Chondrocyte (in vitro differentiated cells): ENCODE measurements around the gene PLCH1. TPM values are rescaled to one million over a fixed set of nuclear protein-coding genes. Genes with fewer than 3 reads are reported as not detected.

ENCODE experiments used
- DNase-seq: peaks from one replicate; pipeline ENCODE4 v3.0.0; 2021; ENCODE audit warnings: mixed read lengths, low spot score
- H3K27ac Mint-ChIP-seq: one replicate; pipeline ENCODE4 v1.8.0; 2021; ENCODE audit warnings: mild to moderate bottlenecking, moderate library complexity, mixed read lengths; ENCODE audit not compliant: unreplicated experiment
- H3K27me3 Mint-ChIP-seq: 2 replicates; pipeline ENCODE4 v1.8.0; 2021; ENCODE audit warnings: low read depth, mixed read lengths
- H3K36me3 Mint-ChIP-seq: 2 replicates; pipeline ENCODE4 v1.8.0; 2021; ENCODE audit warnings: low read depth, mixed read lengths
- H3K4me1 Mint-ChIP-seq: 2 replicates; pipeline ENCODE4 v1.8.0; 2021; ENCODE audit warnings: low read depth, mild to moderate bottlenecking, mixed read lengths
- H3K4me3 Mint-ChIP-seq: one replicate; pipeline ENCODE4 v1.8.0; 2021; ENCODE audit warnings: mild to moderate bottlenecking, moderate library complexity, mixed read lengths; ENCODE audit not compliant: unreplicated experiment
- H3K9me3 Mint-ChIP-seq: 2 replicates; pipeline ENCODE4 v1.8.0; 2021; ENCODE audit warnings: low read depth, mixed read lengths
- CTCF ChIP-seq: fragments of 200-600 bp; sonication (generic); IDR thresholded peaks from 2 replicates; pipeline ENCODE4 v1.5.0; 2021; ENCODE audit warnings: antibody characterized with exemption, mild to moderate bottlenecking, moderate library complexity
- total RNA-seq: library from RNA; stranded (reverse); gene quantifications from 3 replicates; pipeline ENCODE4 v1.2.1, GENCODE V29; 2021

PLCH1 gene
- total RNA-seq, 1 donor from 2014 or later = 0.17 TPM

DNA sequence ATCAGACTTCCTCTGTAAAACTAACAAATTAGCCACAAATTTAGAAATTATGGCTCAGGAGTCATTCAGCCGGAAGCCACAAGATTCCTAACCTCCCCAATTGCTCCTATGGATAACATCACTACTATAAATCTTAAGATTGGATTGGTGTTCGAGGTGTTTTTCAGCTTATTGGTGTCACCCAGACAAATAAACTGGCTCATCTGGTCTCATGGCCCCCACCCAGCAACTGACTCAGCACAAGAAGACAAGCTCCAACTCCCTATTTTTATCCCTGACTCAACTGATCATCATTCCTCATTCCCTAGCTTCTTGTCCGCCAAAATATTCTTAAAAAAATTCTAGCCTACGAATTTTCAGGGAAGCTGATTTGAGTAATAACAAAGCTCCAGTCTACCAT is 316.3 kb downstream of the PLCH1 start:
- H3K36me3 Mint-ChIP-seq = no peaks in the 10 kb centered on the region
- TF ChIP-seq CTCF = no peak
- H3K4me1 Mint-ChIP-seq = no peaks in the 10 kb centered on the region
- DNase-seq = no peak
- H3K4me3 Mint-ChIP-seq = no peak overlapping the region
- no peak overlapping the region for H3K27ac Mint-ChIP-seq
- peaks cover 3% of the 10 kb centered on the region for H3K9me3 Mint-ChIP-seq
- H3K27me3 Mint-ChIP-seq = peaks cover under 1% of the 10 kb centered on the region

GRCh38 chr3:155426524-155427230 is 318.2 kb downstream of the PLCH1 start:
- H3K27me3 Mint-ChIP-seq = peaks cover 4% of the 10 kb centered on the region
- H3K4me1 Mint-ChIP-seq = no peaks in the 10 kb centered on the region
- H3K9me3 Mint-ChIP-seq = peaks cover 3% of the 10 kb centered on the region
- TF ChIP-seq CTCF = no peak
- no peaks in the 10 kb centered on the region for H3K36me3 Mint-ChIP-seq
- H3K27ac Mint-ChIP-seq = no peak overlapping the region
- DNase-seq = no peak
- H3K4me3 Mint-ChIP-seq = no peak overlapping the region

GRCh38 chr3:155425396-155425795 is 319.5 kb downstream of the PLCH1 start:
- no peak for DNase-seq
- H3K4me3 Mint-ChIP-seq = no peak overlapping the region
- H3K4me1 Mint-ChIP-seq = peaks cover 4% of the 10 kb centered on the region
- peaks cover 6% of the 10 kb centered on the region for H3K27me3 Mint-ChIP-seq
- H3K27ac Mint-ChIP-seq = no peak overlapping the region
- peaks cover 3% of the 10 kb centered on the region for H3K9me3 Mint-ChIP-seq
- TF ChIP-seq CTCF = no peak
- no peaks in the 10 kb centered on the region for H3K36me3 Mint-ChIP-seq

DNA sequence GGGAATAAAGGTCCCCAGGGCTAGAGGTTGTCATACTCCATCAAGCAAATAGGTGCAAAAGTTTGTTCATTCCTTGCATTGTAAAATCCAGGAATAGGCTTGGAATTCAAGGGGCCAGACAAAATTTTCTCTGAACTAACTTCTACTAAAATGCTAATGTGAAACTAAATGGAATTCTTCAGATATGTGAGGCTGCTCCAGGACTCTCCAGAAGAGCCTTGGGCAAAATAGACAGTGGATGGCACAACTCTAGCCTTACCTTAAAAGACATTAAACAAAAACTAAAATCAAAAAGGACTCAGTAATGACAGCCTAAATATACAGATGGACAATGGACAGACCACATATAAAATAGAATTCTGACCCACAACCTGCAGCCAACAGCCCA is 320.6 kb downstream of the PLCH1 start:
- peaks cover 6% of the 10 kb centered on the region for H3K4me1 Mint-ChIP-seq
- H3K27me3 Mint-ChIP-seq = peaks cover 6% of the 10 kb centered on the region
- no peak overlapping the region for H3K27ac Mint-ChIP-seq

More for the DNA sequence above, 320.6 kb downstream of the PLCH1 start:
- H3K4me3 Mint-ChIP-seq = no peak overlapping the region
- H3K9me3 Mint-ChIP-seq = peaks cover 8% of the 10 kb centered on the region
- no peak for TF ChIP-seq CTCF
- H3K36me3 Mint-ChIP-seq = no peaks in the 10 kb centered on the region
- no peak for DNase-seq
